HEK293 (cell line): ENCODE data around the gene ARHGAP28.

Experiments used
- CTCF ChIP-seq: fragments of 450-650 bp; formaldehyde crosslinking; IDR thresholded peaks from 2 replicates; pipeline ENCODE4 v1.5.1; 2016; ENCODE audit warnings: missing biosample characterization, missing genetic modification characterization
- ELK4 ChIP-seq: IDR thresholded peaks from 2 replicates; pipeline ENCODE4 v1.6.1; 2011; ENCODE audit warnings: mild to moderate bottlenecking, low read depth, low read length, borderline replicate concordance
- PATZ1 ChIP-seq: fragments of 450-650 bp; formaldehyde crosslinking; IDR thresholded peaks from 2 replicates; pipeline ENCODE4 v1.5.1; 2016; ENCODE audit warnings: missing biosample characterization, missing genetic modification characterization
- RBAK ChIP-seq: fragments of 450-650 bp; formaldehyde crosslinking; IDR thresholded peaks from 2 replicates; pipeline ENCODE4 v1.5.1; 2016; ENCODE audit warnings: missing biosample characterization, missing genetic modification characterization
- REPIN1 ChIP-seq: fragments of 450-650 bp; formaldehyde crosslinking; IDR thresholded peaks from 2 replicates; pipeline ENCODE4 v1.5.1; 2017; ENCODE audit warnings: missing biosample characterization, missing genetic modification characterization, low read depth
- ZNF518A ChIP-seq: fragments of 450-650 bp; formaldehyde crosslinking; conservative IDR thresholded peaks from 2 replicates; pipeline ENCODE4 v1.5.1; 2016; ENCODE audit warnings: low read depth, missing biosample characterization, missing genetic modification characterization
- ZNF558 ChIP-seq: fragments of 450-650 bp; formaldehyde crosslinking; IDR thresholded peaks from 2 replicates; pipeline ENCODE4 v1.5.1; 2016; ENCODE audit warnings: missing biosample characterization, missing genetic modification characterization

DNA sequence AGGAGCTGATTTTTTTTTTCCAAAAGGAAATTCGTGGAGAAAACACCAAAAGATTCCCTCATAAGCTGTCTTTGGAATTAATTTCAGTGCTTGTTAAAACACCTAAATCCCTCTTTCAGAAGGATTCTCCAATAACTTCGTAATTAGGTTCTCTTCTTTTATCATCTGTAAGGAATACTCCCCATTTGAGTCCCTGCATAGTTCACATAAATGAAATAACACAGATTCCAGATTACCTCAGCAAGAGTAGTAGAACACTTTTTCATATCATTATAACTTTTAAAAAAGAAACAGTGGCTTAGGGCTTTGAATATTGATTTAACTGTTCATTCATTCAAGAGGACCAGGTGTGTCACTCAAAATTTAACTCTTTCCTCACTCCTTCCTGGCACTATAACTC, 55.5 kb downstream of the ARHGAP28 start:
- TF ChIP-seq PATZ1 (tag by site-specific recombination) (no peak), ZNF558 (tag by site-specific recombination) (no peak), ZNF518A (tag by site-specific recombination) (no peak), CTCF (tag by site-specific recombination) (no peak), RBAK (tag by site-specific recombination) (no peak), ELK4 (no peak), REPIN1 (tag by site-specific recombination) (no peak)
